Stimulated activated CD8-positive, alpha-beta memory T cell treated with anti-CD3 and anti-CD28 coated beads, Interleukin-15, amount 100 ng/mL, for 4 hours (primary cell): ENCODE data around the gene TNFAIP6.
"Not testable (repeated sequence)": the region's sequence is repeated elsewhere in the genome, so short reads cannot be mapped to it uniquely, and the experiment has no call there.

ENCODE experiments used
- DNase-seq, 2 donors: peaks; one replicate each; pipeline ENCODE4 v3.0.0-alpha.2; 2020; ENCODE audit warnings: low read depth in 2 of 2

TNFAIP6 gene

GRCh38 chr2:151357359-151357758, at the start of gene TNFAIP6:
TSS of gene TNFAIP6 (plus strand) at chr2:151357592. CDS start at chr2:151357667, 75 bp downstream.
- no peak for DNase-seq

GRCh38 chr2:151310313-151310712, 47.1 kb upstream of the TNFAIP6 start:
- not testable (repeated sequence) for DNase-seq

GRCh38 chr2:151312440-151312839, 45.0 kb upstream of the TNFAIP6 start:
- DNase-seq, result not testable (repeated sequence)

GRCh38 chr2:151315381-151315903, 42.0 kb upstream of the TNFAIP6 start:
- DNase-seq, result no peak

GRCh38 chr2:151325581-151326095, 31.8 kb upstream of the TNFAIP6 start:
- DNase-seq, result no peak

- no peak for DNase-seq
Observed at GRCh38 chr2:151326554-151326953, 30.8 kb upstream of the TNFAIP6 start.

DNA sequence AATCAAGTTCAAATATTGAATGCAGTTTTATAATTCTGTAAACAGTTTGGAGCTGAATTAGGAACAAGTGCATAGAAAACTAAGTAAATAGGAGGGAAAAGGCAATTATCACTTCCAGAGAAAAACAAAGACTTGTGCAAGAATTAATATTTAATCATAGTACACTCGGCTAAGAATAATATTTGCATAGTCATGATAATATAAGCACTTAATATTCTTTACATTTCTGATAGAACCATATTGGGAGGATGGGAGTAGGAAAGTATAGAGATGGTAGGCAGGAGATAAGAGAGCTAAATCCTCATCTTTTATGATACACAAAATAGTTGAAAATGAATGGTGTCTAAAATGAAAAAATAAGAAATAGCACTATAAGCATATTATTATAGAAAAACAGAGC, 27.4 kb upstream of the TNFAIP6 start:
- DNase-seq, result no peak

DNA sequence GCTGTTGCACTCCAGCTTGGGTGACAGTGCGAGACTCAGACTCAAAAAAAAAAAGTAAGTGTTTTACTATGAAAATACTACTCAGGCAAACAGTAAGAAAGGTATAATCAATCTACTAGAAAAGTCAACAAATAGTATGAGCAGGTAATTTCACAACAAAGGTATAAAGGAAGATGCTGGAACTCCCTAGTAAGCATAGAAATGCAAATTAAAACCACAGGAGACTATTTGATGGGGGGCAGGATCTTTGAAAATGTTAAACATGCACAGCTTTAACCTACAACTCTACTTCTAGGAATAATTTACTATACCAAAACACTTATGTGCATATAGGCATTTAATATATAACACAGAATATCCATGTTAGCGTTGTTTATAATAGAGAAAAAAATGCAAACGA, 24.3 kb upstream of the TNFAIP6 start:
- no peak for DNase-seq

GRCh38 chr2:151334082-151334815, 23.1 kb upstream of the TNFAIP6 start:
- no peak for DNase-seq

GRCh38 chr2:151336863-151337371, 20.5 kb upstream of the TNFAIP6 start:
- no peak for DNase-seq

- no peak for DNase-seq
Observed at GRCh38 chr2:151337643-151338042, 19.7 kb upstream of the TNFAIP6 start.

- DNase-seq, result no peak
Observed at GRCh38 chr2:151338115-151338514, 19.3 kb upstream of the TNFAIP6 start.

DNA sequence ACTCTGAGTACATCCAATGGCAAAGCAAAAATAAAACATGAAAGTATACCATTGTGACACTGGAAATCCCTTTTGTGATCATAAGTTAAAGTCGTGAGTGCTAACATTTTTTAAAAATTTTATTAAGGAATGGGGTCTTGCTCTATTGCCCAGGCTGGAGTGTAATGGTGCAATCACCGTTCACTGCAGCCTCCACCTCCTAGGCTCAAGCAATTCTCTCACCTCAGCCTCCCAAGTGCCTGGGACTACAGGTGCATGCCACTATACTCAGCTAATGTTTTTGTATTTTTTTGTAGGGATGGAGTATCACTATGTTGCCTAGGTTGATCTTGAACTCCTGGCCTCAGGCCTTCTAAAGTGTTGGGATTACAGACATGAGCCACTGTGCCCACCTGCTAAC, 14.3 kb upstream of the TNFAIP6 start:
- no peak for DNase-seq

- DNase-seq, result not testable (repeated sequence)
Observed at GRCh38 chr2:151344191-151344590, 13.2 kb upstream of the TNFAIP6 start.

- DNase-seq, result no peak
Observed at GRCh38 chr2:151344906-151345305, 12.5 kb upstream of the TNFAIP6 start.

- DNase-seq, result no peak
Observed at GRCh38 chr2:151347294-151347693, 10.1 kb upstream of the TNFAIP6 start.

DNA sequence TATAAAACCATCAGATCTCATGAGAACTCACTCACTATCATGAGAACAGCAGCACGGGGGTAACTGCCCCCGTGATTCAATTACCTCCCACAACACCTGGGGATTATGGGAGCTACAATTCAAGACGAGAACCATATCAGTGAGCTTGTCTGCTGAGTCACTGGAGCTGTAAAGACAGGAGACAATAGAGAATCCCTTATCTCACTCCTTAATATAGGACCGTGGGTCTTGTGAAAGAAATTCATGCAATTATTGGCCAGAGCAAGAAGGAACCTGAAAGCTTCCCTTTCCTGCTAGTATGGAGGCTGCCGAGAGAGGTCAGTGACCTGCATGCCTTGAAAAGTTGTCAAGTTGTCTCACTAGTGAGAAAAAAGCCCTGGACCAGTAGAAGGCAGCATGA, 9.5 kb upstream of the TNFAIP6 start:
- DNase-seq, result no peak

GRCh38 chr2:151350579-151351195, 6.7 kb upstream of the TNFAIP6 start:
- DNase-seq, result no peak

- no peak for DNase-seq
Observed at GRCh38 chr2:151353995-151354394, 3.4 kb upstream of the TNFAIP6 start.

DNA sequence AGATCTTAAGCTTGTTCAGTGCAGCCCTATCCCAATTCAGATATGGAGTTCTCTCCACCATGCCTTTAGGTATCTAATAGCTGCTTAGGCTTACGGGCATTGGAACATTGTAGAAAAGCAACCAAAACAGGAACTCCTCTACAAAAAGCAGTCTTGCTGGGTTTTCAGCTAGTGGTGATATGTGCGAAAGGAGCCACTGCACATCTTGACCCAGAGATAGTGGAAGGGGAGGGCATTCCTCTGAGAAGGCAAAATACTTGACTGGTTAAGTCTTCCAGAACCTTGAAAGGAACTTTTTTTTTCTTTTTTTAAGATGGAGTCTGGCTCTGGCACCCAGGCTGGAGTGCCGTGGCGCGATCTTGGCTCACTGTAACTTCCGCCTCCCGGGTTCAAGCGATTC, 2.6 kb upstream of the TNFAIP6 start:
- no peak for DNase-seq

- no peak for DNase-seq
Observed at GRCh38 chr2:151358166-151358970, 976 bp downstream of the TNFAIP6 start.
